ENCODE data around the gene ULK4.
"Not testable (repeated sequence)": the region's sequence is repeated elsewhere in the genome, so short reads cannot be mapped to it uniquely, and the experiment has no call there.

Gene ULK4

GRCh38 chr3:41874022-41874421, 87.9 kb downstream of the ULK4 start:
- no peak for DNase-seq (ENCODE audit: low spot score in 2 of 2)
- in situ Hi-C loops (cut with MboI; ENCODE audit: low sequenced_read_pairs): no loop called here
- no peaks in the 10 kb centered on the region for H3K36me3 ChIP-seq (replicated peaks)
- no peaks in the 10 kb centered on the region for H3K27me3 ChIP-seq (ENCODE audit: low read depth)
- H3K4me3 ChIP-seq: no peak overlapping the region
- no peaks in the 10 kb centered on the region for H3K9me3 ChIP-seq
- H3K4me1 ChIP-seq: no peaks in the 10 kb centered on the region

GRCh38 chr3:41872157-41872556, 89.7 kb downstream of the ULK4 start:
- no peak for DNase-seq (ENCODE audit: low spot score in 2 of 2)
- in situ Hi-C loops (cut with MboI; ENCODE audit: low sequenced_read_pairs): no loop called here
- no peaks in the 10 kb centered on the region for H3K9me3 ChIP-seq
- no peaks in the 10 kb centered on the region for H3K36me3 ChIP-seq (replicated peaks)
- no peak overlapping the region for H3K4me3 ChIP-seq
- no peaks in the 10 kb centered on the region for H3K27me3 ChIP-seq (ENCODE audit: low read depth)
- no peaks in the 10 kb centered on the region for H3K4me1 ChIP-seq

DNA sequence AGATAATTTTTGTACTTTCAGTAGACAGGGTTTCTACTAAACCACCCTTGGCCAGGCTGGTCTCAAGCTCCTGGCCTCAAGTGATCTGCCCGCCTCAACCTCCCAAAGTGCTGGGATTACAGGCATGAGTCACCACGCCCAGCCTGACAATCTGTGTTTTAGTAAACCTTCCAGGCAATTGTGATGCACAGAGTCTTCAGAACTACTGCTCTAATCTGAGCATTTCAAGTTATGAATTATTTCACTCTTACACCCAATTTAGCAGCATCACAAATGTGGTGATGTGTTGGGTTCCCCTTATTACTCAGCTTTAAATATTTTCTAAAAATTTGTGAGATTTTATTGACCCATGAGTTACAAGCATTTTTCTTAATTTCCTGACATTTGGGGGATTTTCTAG, 94.4 kb downstream of the ULK4 start:
- DNase-seq (ENCODE audit: low spot score in 2 of 2): no peak
- H3K27me3 ChIP-seq (ENCODE audit: low read depth): no peaks in the 10 kb centered on the region
- no peaks in the 10 kb centered on the region for H3K4me1 ChIP-seq
- no peak overlapping the region for H3K4me3 ChIP-seq
- no peaks in the 10 kb centered on the region for H3K36me3 ChIP-seq (replicated peaks)
- no peaks in the 10 kb centered on the region for H3K9me3 ChIP-seq
- in situ Hi-C loops (cut with MboI; ENCODE audit: low sequenced_read_pairs): no loop called here

- Histone ChIP-seq H3K4me1 (no peaks in the 10 kb centered on the region), H3K4me3 (no peak overlapping the region), H3K36me3 (replicated peaks) (no peaks in the 10 kb centered on the region), H3K27me3 (ENCODE audit: low read depth) (no peaks in the 10 kb centered on the region), H3K9me3 (no peaks in the 10 kb centered on the region)
- DNase-seq (ENCODE audit: low spot score in 2 of 2): no peak
- in situ Hi-C loops (cut with MboI; ENCODE audit: low sequenced_read_pairs): no loop called here
Observed at GRCh38 chr3:41866298-41866697, 95.6 kb downstream of the ULK4 start.

DNA sequence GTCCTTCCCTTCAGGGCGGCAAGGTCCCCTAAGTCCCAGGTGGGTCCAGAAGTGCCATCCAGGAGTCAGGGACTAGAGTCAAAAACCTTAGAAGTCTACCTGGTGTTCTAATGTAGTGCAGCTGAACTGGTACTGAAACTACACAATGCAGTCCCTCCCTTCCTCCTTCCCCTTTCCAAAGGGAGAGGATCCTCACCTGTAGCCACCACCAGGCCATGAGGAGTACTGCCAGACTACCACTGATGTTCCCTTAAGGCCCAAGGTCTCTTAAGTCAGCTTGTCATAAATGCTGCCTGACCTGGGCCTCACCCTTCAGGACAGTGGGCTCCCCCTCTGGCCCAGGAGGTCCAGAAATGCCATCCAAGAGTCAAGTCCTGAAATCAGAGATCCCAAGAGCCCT, 98.9 kb downstream of the ULK4 start:
- Histone ChIP-seq H3K36me3 (replicated peaks) (no peaks in the 10 kb centered on the region), H3K4me3 (no peak overlapping the region), H3K4me1 (no peaks in the 10 kb centered on the region), H3K9me3 (no peaks in the 10 kb centered on the region), H3K27me3 (ENCODE audit: low read depth) (no peaks in the 10 kb centered on the region)
- in situ Hi-C loops (cut with MboI; ENCODE audit: low sequenced_read_pairs): no loop called here
- DNase-seq (ENCODE audit: low spot score in 2 of 2): no peak

- DNase-seq (ENCODE audit: low spot score in 2 of 2); in situ Hi-C loops (cut with MboI; ENCODE audit: low sequenced_read_pairs); H3K9me3 ChIP-seq; H3K27me3 ChIP-seq (ENCODE audit: low read depth); H3K4me3 ChIP-seq; H3K4me1 ChIP-seq; H3K36me3 ChIP-seq (replicated peaks): not testable (repeated sequence)
Observed at GRCh38 chr3:41860489-41860888, 101.4 kb downstream of the ULK4 start.

- no peak overlapping the region for H3K4me3 ChIP-seq
- no peaks in the 10 kb centered on the region for H3K9me3 ChIP-seq
- in situ Hi-C loops (cut with MboI; ENCODE audit: low sequenced_read_pairs): no loop called here
- no peaks in the 10 kb centered on the region for H3K4me1 ChIP-seq
- H3K27me3 ChIP-seq (ENCODE audit: low read depth): no peaks in the 10 kb centered on the region
- no peak for DNase-seq (ENCODE audit: low spot score in 2 of 2)
- H3K36me3 ChIP-seq (replicated peaks): no peaks in the 10 kb centered on the region
Observed at GRCh38 chr3:41854956-41855355, 106.9 kb downstream of the ULK4 start.

GRCh38 chr3:41853540-41854196, 108.2 kb downstream of the ULK4 start:
- DNase-seq (ENCODE audit: low spot score in 2 of 2): no peak
- in situ Hi-C loops (cut with MboI; ENCODE audit: low sequenced_read_pairs): no loop called here
- Histone ChIP-seq H3K27me3 (ENCODE audit: low read depth) (no peaks in the 10 kb centered on the region), H3K4me3 (no peak overlapping the region), H3K36me3 (replicated peaks) (no peaks in the 10 kb centered on the region), H3K9me3 (no peaks in the 10 kb centered on the region), H3K4me1 (no peaks in the 10 kb centered on the region)

DNA sequence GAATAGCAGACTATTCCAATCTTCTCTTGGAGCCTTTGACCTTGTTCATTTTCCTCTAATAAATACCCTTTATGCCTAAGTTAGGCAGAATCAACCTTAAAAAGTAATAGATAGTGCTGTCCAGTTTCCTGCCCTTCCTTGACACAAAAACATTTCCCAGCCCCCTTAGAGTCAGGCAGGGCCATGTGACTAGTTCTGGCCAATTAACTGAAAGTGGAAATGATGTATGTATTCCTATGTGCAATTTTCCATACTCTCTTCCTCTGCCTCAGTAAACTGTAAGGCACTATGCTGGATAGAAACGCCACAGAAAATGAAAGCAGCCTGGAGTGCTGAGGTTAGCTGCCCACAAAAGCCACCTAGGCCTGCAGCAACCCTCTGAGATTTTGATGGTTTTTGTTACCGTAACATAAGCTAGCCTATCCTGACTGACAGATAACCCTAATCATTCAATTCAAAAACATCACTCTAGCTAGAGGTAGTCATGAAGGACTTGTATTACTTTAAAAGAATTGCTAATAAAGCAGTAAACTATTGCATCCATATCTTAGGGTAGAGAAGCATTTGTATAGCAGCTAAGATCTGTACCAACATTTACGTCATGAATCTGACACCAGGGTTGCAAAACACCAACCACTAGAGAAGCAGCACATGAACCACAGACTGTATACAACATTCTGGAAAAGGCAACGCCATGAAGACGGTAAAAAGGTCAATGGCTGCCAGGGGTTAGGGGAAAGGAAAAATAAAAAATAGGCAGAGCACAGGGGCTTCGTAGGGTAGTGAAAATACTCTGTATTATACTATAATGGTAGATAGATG, 112.9 kb downstream of the ULK4 start:
- H3K4me3 ChIP-seq: no peak overlapping the region
- DNase-seq (ENCODE audit: low spot score in 2 of 2): no peak
- no peaks in the 10 kb centered on the region for H3K9me3 ChIP-seq
- no peaks in the 10 kb centered on the region for H3K27me3 ChIP-seq (ENCODE audit: low read depth)
- no peaks in the 10 kb centered on the region for H3K4me1 ChIP-seq
- H3K36me3 ChIP-seq (replicated peaks): no peaks in the 10 kb centered on the region
- in situ Hi-C loops (cut with MboI; ENCODE audit: low sequenced_read_pairs): no loop called here

DNA sequence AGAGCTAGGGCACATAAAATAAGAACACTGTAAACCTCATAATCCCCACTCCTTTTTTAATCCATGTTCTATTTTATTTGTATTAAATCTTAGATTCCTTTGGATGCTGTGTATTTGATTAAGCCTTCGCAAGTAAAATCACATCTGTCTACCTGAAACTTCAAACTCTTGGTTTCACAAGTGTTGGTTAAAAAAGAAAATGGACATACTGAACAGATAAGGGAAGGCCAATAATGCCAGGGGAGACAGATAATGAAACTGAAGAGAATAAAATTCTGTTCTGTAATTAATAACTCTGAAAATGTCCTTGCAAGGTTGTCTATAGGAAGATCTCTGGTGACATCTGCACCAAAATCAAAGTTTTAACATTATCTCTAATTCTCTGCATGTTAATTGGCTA, 114.2 kb downstream of the ULK4 start:
- no peaks in the 10 kb centered on the region for H3K36me3 ChIP-seq (replicated peaks)
- no peaks in the 10 kb centered on the region for H3K4me1 ChIP-seq
- H3K27me3 ChIP-seq (ENCODE audit: low read depth): no peaks in the 10 kb centered on the region
- in situ Hi-C loops (cut with MboI; ENCODE audit: low sequenced_read_pairs): no loop called here
- no peak overlapping the region for H3K4me3 ChIP-seq
- no peak for DNase-seq (ENCODE audit: low spot score in 2 of 2)
- no peaks in the 10 kb centered on the region for H3K9me3 ChIP-seq

- in situ Hi-C loops (cut with MboI; ENCODE audit: low sequenced_read_pairs): no loop called here
- Histone ChIP-seq H3K4me3 (no peak overlapping the region), H3K36me3 (replicated peaks) (no peaks in the 10 kb centered on the region), H3K4me1 (no peaks in the 10 kb centered on the region), H3K9me3 (no peaks in the 10 kb centered on the region), H3K27me3 (ENCODE audit: low read depth) (no peaks in the 10 kb centered on the region)
- DNase-seq (ENCODE audit: low spot score in 2 of 2): no peak
Observed at GRCh38 chr3:41846850-41847249, 115.1 kb downstream of the ULK4 start.

GRCh38 chr3:41845826-41846225, 116.1 kb downstream of the ULK4 start:
- no peaks in the 10 kb centered on the region for H3K9me3 ChIP-seq
- in situ Hi-C loops (cut with MboI; ENCODE audit: low sequenced_read_pairs): no loop called here
- DNase-seq (ENCODE audit: low spot score in 2 of 2): no peak
- no peaks in the 10 kb centered on the region for H3K36me3 ChIP-seq (replicated peaks)
- H3K4me1 ChIP-seq: no peaks in the 10 kb centered on the region
- H3K27me3 ChIP-seq (ENCODE audit: low read depth): no peaks in the 10 kb centered on the region
- H3K4me3 ChIP-seq: no peak overlapping the region

GRCh38 chr3:41844256-41844655, 117.6 kb downstream of the ULK4 start:
- in situ Hi-C loops (cut with MboI; ENCODE audit: low sequenced_read_pairs); H3K4me3 ChIP-seq; H3K4me1 ChIP-seq; DNase-seq (ENCODE audit: low spot score in 2 of 2); H3K9me3 ChIP-seq; H3K27me3 ChIP-seq (ENCODE audit: low read depth); H3K36me3 ChIP-seq (replicated peaks): not testable (repeated sequence)

GRCh38 chr3:41840936-41841668, 120.8 kb downstream of the ULK4 start:
- H3K9me3 ChIP-seq; in situ Hi-C loops (cut with MboI; ENCODE audit: low sequenced_read_pairs): not testable (repeated sequence)

More at GRCh38 chr3:41840936-41841668, 120.8 kb downstream of the ULK4 start:
- not testable (repeated sequence) for H3K4me1 ChIP-seq; DNase-seq (ENCODE audit: low spot score in 2 of 2); H3K4me3 ChIP-seq; H3K36me3 ChIP-seq (replicated peaks); H3K27me3 ChIP-seq (ENCODE audit: low read depth)

Data from HAP-1 (cell line).